NCI-H82 treated with DMSO at 0.1 percent for 48 hours (cell line): ENCODE measurements around the gene SZT2.
"Not testable (repeated sequence)": the region's sequence is repeated elsewhere in the genome, so short reads cannot be mapped to it uniquely, and the experiment has no call there.

Experiments used
- DNase-seq: peaks from one replicate; lab custom pipeline; 2025; ENCODE audit not compliant: unreplicated experiment; lab: John Stamatoyannopoulos, UW

SZT2 gene

DNA sequence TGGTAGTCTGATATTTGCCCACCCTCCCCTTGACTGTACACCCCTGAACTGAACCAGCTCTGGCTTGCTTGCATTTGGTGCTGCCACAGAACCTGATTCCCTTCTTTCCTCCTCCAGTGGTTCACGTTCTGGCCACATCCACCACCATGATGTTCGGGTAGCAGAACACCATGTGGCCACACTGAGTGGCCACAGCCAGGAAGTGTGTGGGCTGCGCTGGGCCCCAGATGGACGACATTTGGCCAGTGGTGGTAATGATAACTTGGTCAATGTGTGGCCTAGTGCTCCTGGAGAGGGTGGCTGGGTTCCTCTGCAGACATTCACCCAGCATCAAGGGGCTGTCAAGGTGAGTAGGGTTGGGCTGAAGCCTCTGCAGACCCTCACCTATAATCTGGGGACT, 29.1 kb upstream of the SZT2 start:
- no peak for DNase-seq

DNA sequence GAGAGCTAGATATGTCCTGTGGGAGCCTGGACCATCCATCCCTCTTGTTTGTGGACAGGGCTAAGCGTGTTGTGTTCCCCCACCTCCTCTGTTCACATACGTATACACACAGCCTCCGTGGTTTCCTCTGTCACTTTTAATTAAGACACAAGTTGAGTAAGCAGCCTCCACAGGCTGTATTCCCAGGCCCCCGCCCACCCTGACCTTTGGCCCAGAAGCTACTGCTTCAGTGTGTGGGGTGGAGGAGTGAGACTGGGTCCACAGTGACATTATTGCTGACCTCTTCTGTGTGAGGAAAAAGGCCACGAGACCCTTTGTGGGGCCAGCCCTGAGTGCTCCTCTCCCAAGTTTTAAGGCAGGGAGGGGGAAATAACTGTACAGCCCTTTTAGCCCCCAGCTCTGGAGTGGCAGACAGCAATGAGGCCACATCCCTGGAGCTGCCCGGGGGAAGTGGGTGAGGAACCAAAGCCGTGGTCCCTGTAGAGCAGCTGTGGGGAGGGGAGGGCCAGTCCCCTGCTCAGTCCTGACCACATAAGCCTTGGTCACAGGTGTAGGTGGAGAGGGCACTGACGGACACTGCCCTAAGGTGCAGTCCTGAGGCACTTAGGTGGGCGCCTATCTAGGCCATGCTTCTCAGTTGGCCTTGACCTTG, 26.3 kb upstream of the SZT2 start:
- no peak for DNase-seq

DNA sequence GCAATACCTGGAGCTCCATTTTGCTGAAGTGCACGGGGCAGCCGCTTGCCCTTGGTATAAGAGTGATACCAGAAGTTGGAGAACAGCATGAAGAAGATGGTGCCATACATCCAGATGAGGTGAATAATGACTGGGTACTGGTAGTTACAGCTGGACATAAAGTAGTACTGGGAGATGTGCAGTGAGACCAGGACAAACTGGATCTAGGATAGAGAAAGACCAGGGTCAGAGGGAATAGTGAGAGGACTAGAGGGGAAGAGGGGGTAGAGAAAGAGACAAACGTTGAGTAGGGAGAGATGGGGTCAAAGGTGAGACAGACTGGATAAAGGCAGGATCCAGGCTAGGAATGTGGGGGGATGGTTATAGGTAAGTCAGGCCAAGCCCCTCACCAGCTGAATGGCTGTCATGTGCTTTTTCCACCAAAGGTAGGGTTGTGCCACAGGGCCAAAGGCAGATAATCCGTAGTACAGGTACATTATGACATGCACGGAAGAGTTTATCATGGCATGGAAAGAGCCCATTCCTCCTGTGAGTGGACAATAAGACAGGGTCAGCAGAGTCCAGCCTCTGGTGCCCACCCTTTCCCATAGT, 25.7 kb upstream of the SZT2 start:
- DNase-seq, result no peak

DNA sequence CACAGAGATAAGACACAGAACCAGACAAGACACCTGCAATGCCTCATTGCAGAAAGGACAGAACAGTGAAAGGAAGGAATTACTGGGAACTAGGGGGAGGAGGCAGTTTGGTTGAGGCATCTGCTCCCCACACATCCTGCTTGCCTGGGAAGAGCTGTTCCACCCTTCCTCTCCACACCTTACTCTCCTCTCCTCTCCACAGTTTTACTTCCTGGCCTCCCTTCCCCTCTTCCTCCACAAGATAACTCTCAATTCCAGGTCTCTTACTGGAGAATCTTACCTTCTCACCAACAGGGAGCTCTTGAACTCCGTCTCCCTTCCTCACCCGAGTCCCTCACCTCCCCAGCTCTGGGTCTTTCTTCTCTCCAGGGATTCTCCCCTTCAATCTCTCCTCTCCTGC, 24.0 kb upstream of the SZT2 start:
- no peak for DNase-seq

DNA sequence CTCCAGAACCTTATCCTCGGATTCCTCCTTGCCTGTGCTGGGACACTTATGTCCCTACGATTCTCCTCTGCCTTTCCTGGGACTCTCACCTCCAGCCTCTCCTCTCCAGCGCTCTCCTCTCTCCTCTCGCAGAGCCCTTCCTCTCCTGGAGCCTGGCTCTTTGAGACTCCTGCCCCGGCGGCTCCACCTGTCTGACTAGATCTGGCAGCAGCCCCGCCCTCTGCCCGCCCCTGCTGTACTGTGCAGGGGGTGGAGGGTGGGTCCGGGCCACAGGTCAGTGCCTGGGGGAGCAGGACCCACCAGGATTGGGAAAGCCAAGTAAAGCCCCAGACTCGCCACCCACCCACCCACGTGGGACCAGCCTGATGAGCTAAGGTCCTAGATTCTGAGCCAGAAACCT, 23.5 kb upstream of the SZT2 start:
- DNase-seq, result no peak

DNA sequence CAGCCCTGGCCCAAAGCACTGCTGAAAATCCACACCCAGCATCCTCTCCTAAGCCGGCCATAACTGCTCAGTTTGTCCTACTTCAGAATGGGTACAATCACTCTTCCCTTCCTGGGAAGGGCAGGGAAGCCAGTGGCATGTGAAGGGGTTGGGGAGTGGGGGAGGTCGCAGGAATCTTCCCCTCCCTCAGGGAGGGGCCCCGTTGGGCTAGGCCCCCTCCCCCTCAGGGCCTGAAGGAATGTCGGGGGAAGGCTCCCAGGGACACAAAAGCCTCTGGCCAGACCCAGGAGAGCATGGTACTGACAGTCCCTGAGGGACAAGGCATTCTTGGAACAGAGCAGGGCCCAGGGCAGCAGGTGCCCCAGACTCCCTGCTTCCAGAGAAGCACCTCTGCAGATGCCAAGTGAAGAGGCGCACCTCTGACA, 23.1 kb upstream of the SZT2 start:
- no peak for DNase-seq

DNA sequence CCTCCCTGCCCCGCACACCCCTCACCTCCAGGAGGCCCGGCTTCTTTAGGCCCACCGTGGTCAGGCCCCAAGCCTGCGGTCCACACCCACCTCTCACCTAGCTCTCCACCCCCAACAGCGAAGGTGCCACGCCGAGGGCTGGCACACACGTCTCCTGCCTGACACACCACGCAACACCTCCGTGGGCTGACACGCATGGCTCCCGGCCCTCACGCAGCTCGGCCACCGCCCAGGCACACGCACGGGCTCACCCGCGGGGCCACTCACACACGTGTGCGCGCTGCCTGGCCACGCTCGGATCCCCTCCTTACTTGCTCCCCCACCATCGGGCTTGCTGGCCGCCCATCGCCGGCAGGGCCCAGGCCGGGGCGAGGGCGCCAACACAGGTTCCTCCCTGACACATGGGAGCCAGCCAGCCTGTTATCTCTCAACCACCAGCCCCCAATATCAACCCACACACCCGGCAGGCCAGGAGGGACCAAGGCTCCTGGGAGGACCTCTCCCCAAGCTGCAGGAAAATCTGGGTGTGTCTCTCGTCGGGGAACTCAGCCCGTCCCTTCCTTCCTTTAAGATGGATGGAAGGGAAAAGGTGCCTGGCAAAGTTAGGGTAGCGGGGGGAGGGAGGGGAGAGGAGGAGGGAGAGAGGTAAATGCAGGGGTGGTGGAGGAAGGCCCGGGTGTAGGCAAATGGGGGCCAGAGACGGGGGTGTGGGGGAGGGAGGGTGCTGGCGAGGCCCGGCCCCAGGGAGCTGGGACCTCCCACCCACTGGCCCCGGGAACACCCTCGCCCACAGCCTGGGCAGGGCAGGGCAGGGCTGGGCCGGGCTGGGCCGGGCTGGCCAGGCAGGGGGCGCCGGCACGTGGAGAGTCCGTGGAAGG, 22.4 kb upstream of the SZT2 start:
- DNase-seq, result no peak

DNA sequence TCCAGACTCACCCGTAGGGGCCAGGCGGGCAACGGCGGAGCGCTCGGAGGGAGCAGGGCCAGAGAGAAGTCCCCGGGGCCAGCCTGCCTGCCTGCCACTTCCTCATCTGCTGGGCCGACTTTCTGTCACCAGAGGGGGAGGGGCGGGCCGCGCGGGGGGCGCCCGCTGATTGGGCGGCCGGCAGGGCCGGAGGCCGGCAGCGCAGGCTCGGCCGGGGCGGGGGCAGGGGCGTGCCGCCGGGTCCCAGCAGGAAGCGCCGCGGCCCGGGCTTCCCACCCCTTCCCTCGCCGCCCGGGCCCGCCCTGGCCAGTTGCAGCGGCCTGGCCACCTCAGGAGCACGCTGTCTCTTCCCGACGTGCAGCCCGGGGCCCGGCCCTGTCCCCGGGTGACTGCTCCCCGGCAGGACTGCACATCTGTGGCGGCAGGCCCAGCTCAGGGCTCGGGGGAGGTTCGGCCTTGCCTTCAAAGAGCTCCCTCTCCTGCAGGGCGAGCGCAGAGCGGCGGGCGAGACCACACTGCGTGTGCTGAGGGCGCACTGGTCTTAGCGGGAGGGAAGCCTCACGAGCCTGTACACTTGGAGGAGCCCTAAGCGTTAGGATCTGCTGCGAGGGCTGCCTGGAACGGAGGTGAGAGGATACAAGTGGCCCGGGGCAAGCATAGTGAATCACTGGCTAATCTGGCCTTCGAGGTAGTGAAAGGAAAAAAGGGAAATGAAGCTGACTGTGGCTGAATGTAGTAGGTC, 21.6 kb upstream of the SZT2 start, which contains the start of gene ELOVL1:
ELOVL1 (minus strand) TSS at position 108 of the 742 bp plus-strand sequence. CDS start 2,402 bp downstream, outside the sequence.
- DNase-seq, result peak; percentile 66

DNA sequence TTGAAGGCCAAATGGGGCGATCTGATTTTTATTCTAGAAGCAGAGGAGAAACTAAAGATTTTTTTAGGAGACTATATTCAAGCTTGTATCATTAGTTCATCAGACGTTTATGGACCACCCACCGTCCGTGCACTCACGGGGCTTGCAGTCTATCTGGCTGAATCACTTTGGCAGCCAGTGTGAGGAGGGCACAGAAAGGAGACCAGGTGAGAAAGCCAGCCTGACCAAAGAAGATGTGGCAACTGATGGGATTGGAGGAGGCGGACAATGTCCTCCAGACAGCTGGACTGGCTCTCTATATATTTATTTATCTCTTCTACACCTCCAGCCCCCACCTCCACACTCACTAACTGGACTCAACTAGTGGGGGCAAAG, 21.1 kb upstream of the SZT2 start:
- DNase-seq, result no peak

DNA sequence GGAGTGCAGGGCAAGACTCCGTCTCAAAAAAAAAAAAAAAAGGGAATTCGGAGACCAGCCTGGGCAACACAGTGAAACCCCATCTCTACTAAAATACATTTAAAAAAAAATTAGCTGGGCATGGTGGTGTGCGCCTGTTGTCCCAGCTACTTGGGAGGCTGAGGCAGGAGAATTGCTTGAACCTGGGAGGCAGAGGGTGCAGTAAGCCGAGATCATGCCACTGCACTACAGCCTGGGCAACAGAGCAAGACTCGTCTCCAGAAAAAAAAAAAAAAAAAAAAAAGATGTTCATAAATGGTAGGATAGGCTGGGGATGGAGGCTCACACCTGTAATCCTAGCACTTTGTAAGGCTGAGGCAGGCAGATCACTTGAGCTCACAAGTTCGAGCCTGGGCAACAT, 19.9 kb upstream of the SZT2 start:
- DNase-seq, result not testable (repeated sequence)

DNA sequence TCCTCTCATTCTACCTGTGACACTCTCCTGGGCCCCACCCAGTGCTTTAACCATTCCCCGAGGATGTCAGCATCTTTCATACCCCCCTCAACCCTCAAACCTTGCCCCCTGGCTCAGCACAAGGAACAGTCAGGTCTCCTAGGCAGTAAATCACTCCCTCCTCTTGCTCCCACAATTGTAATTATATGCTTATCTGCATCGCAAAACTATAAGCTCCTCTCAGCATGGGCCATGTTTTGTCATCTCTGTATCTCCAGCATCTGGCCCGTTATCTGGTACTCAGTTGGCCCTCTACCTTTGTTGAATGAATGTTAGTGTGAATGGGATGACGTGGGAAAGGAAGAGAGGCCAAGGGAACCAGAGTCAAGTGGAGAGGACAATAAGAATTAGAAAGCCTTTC, 19.1 kb upstream of the SZT2 start:
- no peak for DNase-seq

DNA sequence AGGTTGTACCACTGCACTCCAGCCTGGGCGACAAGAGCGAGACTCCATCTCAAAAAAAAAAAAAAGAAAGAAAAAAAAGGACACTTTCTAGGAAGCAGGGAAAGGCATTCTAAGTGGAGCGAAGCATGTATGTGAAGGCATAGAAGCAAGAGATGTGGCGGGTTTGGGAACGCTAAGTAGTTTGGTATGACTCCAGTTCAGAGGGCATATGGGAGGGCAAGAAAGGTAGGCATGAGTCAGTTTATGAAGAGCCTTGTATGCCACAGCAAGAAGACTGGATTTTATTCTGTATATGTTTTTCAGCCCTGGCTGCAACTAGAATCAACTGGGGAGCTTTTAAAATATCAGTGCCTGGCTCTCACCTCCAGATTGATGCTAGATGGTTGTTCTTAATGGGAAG, 17.5 kb upstream of the SZT2 start:
- DNase-seq, result no peak

DNA sequence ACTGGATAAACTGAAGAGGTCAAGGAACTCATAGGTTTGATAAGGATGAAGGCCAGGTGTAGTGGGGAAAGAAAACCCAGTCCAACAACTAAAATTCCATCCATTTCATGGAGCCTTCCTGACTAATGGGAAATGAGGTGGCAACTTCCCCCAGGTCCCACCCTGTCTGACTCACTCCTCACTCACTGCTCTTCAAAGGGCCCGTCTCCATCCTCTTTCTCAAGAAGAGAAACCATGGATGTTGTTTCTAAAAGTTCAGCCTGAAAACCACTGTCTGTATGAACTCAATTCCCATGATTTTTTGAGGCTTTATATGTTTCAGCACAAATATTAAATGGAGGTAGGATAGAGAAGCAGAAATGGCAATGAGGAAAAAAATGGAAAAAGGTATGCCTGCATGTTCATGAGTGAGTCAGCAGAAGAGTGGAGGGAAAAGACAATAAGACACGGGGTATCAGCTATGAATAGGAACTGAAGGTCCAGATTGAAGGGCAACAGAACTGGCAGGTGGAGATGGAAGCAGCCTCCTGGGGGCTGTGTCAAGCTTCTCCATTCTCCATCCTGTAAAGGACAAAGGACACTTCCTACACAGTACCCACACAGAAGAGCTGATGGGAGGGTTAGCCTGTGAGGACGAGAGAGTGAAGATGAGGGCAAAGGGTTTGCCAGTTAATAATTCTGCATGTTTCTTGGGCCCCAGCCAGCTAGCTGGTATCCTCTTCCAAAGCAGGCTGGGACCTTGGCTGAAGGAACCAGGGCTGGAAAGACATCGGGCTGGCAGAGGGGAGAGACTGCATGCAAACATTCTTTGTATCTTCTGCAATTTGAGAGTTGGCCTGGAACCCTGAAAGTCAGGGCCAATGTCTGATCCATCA, 16.4 kb upstream of the SZT2 start:
- no peak for DNase-seq

DNA sequence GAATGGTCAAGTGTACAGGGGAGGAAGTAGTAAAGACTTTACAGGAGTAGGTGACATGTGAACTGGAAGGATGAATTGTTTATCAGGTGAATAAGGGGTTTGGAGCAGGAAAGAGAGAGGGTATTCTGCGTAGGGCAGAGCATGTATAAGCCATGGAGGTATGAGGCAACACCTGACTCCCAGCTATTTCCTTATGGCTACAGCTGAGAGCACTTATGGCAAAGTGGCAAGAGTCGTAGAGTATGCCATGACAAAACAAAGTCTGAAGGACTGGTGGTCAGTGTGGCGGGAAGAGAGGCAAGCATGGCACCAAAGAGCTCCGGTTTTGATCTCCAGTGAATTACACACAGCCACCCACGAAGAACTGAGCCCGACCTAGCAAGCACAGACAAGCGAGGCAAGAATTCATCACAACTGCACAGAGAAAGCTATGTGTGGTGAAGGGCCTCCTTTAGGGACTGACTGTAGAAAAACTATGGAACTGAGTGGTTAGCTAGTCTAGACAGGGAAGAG, 12.9 kb upstream of the SZT2 start:
- no peak for DNase-seq

DNA sequence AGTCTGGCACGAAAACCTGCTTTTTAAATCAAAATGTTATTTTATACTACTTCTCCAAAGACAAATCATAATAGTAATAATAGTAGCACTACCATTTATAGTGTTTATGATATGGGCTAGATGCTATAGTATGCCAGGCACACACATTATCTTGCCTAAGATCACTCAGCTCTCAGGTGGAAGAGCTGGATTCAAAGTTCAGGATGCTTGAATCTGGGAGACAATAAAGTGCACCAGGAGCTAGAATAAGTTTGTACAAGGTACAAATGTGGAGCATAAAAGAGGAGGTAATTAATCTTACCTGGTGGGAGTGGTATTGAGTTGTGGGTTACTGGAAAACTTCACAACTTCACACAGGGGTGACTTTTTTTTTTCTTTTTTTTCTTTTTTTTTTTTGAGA, 11.9 kb upstream of the SZT2 start:
- no peak for DNase-seq

DNA sequence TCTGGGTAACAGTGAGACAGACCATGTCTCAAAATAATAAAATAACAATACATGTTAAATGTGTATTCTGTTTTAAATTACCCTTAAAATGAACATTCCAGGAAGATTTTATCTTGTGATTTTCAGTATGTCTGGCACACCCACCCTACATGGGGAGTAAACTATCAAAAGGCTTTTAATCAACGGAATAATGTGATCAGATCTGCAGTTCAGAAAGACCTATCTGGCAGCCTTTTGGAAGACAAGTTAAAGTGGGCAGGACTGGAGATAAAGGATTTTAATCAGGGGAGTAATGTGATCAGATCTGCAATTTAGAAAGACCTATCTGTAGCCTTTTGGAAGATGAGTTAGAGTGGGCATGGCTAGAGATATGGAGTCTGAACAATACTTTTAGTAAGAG, 10.2 kb upstream of the SZT2 start:
- DNase-seq, result no peak

DNA sequence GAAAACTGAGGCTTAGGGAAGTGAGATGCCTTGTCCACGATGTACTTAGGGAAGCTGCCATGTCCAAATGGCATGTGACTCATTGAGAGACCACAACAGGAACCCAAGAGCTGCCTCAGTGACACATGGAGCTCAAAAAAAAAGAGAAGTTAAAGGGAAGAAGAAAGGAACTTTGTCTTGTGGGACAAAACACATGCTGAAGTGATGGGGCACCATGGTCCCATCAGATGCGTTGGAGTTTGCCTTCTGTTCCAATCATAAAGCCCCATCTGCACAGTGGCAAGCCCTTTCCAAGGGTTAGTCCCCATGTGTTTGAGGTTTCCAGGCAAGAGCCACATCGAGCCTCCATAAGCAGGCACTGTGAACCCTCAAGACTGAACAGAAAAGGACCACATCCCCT, 8.1 kb upstream of the SZT2 start:
- DNase-seq, result no peak

DNA sequence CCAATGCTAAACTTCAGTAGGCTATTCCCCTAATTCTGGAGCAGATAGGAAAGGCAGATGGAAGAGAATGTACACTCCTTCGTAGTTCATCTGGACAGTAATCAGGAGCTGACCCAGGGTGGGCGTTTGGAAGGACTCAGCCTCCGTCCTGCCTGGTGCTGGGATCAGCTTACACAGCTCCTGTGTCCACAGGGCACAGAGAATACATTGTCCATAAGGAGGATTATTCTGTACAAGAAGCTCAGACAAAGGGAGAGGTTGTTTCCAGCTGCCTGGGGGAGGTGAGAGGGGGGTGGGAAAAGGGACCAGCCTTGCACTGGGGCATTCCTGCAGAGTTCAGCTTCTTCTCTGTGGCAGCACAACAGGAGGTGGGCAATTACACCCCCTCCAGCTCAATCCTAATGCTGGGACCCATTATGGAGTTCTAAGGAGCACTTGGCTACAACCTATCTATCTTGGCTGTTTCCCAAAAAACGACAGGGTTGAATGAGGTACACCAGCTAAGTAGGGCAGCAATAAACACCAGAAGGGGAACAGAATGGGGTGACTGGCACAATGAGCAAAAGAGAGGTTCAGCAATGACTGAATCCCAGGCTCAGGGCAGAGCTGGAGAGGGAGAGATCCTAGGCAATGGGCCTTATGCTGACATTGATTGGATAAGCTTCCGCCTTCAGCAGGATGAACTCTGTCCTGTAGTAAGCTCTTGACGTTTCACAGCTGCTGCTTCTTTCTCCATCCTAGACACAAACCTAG, 7.5 kb upstream of the SZT2 start:
- peak; percentile 24 for DNase-seq

DNA sequence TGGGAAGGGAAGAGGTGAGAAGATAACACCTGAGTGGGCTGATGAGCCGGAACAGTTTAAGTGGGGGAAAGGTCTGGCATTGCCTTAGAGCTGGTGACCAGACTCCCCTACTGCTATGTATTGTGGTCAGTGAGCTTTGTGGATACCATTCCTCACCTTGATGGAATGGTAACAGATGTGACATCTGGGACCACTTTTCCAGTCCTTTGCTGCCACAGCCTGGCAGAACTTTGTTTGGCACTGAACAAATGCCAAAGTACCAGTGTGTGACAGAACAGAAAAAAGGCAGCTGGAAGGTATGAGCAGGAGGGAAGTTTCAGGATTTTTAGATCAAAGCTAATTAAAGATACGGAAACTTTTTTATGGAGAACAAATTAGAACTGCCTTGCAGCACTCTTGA, 6.2 kb upstream of the SZT2 start:
- DNase-seq, result no peak

DNA sequence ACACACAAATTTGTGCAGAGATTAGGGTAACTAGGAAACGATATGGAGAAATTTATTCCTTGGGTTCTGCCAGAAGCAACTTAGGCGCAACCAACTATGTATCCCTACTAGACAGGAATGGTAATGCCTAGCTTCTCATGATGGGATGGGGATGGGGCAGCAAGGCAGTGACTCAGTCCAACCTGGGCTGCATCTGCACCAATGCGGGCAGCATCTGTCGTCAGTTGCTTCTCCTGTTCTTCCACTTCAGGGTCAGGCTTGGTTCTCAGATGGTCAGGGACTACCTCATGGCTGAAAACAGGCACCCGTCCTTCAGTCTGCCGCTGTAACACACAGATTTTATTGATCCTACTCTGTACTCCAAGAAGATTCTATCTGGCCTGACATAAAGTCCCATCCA, 3.0 kb upstream of the SZT2 start:
- DNase-seq, result no peak
